Lung microvascular endothelial cell (primary cell): ENCODE measurements around the gene YIF1A. TPM values are rescaled to one million over a fixed set of nuclear protein-coding genes. Genes with fewer than 3 reads are reported as not detected.
"Not testable (repeated sequence)": the region's sequence is repeated elsewhere in the genome, so short reads cannot be mapped to it uniquely, and the experiment has no call there.

Experiments
- DNase-seq, 2 donors: peaks; one replicate each; pipeline versions ENCODE4 v3.0.0 to v3.0.0-alpha.2; 2010; ENCODE audit warnings: low read depth in 2 of 2
- total RNA-seq: library from RNA; depleted of rRNA; stranded (reverse); fragments of >200 nt; gene quantifications from 2 replicates; pipeline ENCODE4 v1.2.1, GENCODE V29; 2014

YIF1A gene
- total RNA-seq, 1 donor from 2014 or later = 136 TPM

DNA sequence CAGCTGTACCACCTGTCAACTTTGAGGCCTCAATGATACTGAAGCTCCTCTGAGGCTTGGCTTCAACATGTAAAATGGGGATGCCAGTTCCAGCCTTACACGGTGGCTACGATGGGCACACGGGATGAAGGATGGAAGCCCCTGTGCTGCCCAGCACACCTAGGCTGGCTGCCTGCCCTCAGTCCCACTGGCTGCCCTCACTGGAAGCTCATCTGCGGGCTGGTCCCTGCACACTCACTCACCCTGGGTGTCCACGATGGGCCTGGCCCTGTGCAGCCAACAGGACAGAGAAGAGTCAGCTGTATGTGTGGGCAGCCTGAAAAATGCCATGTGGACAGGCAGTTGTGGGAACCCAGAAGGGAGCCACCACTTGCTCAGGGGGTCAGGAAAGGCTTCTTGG is 2.2 kb downstream of the YIF1A start:
- DNase-seq = no peak

DNA sequence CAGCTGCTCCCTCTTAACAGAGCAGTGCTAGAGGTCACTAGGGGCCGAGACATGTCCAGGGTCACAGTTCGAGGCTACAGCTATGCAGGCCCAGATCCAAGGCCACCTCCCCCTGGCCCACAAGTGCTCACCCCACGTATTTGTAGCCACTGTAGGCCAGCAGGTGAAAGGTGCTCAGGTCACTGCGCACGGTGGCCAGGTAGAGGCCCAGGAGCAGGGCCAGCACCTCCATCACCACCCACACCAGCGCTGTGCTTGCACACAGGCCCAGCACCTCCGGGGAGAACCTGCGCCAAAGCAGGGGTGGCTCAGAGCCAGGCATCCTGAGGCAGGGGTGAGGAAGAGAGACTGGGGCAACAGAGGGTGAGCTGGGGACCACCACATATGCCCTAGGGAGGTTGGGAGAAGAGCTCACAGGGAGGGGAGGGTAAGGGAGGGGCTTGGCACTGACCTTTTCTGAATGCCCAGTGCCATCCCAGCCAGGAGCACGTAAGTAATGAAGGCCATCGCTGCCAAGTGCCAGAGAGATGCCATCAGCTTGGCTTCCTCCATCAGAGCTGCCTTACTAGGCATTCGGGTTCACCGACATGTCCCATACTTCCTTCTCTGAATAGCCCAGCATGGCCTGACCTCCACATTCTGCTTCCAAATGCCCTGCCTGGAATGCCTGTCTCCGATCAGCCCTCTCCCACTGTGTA is 3.5 kb downstream of the YIF1A start:
- no peak for DNase-seq

DNA sequence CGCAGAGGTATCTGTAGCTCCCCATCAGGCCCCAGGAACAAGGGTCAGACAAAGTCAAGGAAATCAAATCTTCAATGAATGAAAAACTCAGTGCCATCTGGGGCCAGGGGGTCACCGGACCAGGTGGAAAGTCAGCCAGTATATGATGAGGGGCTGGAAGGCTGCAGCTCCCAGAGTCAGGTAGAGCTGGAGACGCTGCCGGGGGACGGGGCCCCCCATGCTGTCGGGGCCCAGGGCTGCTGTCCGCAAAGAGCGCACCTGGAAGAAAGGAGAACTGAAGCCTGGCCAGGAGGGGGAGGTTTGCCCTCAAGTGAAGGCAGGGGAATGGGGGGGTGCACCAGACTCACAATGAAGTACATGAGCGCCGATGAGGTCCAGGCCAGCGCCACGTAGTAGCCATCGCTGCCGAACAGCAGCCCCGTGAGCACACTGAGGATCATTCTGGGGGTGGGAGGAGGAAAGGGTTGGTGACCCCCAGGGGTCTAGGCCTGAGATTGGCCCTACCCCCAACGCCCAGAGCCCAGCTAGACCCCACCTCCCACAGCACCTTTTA is 4.3 kb downstream of the YIF1A start:
- no peak for DNase-seq

DNA sequence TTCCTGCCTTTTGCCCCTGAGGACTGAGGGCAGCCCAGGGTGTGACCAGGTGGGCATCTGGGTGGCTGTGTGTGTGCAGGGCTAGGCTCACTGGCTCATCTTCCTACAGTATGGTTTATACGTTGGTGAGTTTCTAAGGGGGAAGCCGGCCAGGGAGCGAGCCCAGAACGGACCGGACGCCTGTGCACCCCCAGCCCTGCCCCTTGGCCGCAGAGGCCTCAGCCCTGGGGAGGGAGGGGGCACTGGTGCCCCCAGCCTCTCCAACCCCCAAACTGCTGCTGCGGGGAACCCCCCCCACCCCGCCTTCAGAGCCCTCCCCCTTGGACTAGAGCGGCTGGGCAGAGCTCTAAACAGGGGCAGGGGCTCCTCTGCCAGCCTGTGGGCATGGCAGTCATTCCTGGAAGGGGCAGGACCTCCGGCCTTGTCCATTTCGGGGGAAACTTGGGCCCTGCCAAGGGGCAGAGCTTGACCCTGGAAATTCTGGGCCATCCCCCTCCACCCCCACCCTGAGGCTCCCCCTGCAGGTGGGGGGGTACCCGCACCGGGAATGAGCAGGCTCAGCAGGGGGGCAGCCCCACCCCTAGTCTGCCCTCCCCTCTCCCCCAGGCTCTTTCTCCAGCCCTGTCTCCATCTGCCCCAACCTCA is 5.4 kb downstream of the YIF1A start:
- DNase-seq = no peak

DNA sequence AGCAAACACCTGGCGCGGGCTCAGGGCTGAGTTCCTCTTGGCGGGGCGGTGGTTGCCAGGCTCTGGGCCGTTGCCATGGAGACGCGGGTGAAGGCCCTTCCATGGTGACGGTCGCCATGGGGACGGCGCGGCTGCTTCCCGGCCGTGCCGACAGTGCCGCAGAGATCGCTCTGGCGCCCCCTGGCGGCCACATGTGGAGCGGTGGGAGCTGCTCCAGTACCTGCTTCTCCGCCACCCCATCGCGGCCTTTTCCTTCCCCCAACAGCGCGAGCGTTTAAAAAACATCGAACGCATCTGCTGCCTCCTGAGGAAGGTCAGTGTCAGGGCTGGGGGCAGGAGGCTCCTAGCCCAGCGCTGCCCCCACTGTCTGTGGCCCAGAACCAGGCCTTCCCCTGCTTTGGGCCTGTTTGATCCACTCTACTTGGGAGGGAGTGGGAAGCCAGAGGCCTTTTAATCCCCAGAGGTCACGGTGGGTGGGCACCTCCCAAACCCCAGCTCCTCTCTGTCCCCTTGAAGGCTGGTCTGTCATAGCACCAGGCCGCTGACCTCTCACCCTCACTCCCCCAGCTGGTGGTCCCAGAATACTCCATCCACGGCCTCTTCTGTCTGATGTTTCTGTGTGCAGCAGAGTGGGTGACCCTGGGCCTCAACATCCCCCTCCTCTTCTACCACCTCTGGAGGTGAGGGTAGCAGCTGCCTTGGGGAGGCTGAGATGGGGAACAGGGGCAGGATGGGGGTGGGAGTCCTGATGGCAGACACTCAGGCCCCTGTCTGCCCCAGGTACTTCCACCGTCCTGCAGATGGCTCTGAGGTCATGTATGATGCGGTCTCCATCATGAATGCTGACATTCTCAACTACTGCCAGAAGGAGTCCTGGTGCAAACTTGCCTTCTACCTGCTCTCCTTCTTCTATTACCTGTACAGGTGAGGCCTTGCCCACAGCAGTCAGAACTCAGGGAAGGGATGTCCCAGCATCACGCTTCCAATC is 6.2 kb downstream of the YIF1A start:
- peak; percentile 97 to 99 for DNase-seq

DNA sequence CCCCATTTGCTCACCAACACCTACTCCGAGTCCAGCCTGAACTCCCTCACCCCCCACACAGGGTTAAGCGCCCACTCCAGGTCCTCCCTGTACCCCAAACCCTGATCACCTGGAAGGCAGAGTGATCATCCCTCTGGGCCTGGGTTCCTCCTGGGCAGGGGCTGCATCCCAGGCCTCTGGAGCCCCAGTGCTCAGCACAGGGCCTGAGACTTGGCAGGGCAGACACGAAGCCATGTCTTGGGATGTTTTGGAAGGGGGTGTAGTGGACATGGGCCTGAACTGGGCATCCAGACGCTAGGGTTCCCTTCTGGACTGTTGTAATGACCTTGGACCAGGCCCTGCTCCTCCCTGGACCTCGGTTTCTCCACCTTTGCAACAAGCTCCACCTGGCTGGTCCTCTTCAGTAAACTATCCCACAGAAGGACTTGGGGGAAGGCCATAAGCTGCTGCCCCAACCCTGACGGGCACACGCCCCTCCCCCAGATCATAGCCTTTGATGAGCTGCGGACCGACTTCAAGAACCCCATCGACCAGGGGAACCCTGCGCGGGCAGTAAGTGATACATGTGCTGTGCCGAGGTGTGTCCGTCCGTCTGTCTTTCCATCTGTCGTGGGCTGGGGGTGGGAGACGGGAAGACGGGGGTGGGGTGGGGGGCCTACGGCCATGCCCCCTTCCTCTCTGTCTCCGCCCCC is 7.0 kb downstream of the YIF1A start:
- no peak for DNase-seq

DNA sequence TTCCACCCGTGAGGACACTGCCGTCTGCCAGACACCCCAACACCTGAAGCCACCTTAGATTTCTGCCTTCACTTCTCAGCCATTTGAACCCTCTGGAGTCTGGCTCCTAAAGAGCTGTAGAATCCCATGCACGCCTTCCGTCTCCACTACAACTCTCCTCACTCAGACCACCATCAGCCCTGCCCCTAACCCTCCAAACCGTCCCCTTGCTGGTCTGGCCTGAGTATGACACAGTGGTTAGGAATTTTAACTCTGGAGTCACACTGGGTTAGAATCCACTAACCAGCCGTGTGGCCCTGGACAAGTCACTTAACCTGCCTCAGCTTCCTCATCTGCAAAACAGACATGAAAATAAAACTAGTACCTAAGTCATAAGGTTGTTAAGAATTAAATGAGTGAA is 7.9 kb downstream of the YIF1A start:
- DNase-seq = no peak

DNA sequence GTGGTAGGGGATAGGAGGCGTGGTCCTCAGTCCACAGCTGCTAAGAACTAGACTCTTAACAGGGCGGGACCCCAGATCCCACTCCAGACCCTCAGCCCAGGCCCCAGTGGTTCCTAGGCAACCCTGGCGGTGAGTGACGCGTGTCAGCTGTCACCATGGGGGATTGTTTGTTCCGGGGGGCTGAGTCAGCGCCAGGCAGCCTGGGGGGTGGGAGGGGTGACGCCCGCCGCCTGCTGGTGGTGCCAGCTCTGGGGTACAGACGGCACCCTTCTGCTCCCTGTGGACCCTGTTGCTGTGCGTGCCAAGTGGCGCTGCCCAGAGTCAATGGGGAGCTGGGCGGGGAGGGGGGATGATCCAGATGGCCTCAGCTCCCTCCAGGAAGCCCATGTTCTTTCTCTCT is 8.5 kb downstream of the YIF1A start:
- DNase-seq = no peak

DNA sequence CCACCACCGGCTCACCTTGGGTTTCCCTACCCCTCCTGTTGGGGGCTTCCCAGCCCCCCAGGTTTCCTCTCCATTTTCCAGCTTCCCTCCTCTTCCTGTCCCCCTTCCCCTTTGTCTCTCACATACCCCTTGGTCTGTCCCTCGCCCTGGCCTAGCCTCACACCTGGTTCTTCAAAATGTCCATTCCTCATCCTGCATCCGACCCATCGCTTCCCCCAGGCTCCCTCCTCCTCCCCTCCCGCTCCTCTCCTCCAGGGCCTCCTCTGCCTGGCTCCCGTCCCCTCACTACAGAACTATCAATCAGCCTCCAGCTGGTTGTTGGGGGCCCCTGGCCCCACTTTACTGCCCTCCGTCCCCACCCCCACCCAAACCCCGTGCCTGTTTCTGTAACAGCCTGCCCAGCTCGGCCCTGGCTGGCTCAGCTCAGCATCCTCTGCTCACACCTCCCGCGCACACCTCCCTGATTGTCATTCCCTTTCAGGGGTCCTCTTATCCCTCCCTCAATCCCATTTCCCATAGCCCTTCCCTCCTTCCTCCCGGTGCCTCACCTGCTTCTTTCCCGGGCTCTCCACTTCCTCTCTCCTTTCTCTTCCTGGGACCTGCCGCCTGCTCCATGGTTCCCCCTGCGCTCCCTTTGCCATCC is 9.7 kb downstream of the YIF1A start:
- DNase-seq = no peak

DNA sequence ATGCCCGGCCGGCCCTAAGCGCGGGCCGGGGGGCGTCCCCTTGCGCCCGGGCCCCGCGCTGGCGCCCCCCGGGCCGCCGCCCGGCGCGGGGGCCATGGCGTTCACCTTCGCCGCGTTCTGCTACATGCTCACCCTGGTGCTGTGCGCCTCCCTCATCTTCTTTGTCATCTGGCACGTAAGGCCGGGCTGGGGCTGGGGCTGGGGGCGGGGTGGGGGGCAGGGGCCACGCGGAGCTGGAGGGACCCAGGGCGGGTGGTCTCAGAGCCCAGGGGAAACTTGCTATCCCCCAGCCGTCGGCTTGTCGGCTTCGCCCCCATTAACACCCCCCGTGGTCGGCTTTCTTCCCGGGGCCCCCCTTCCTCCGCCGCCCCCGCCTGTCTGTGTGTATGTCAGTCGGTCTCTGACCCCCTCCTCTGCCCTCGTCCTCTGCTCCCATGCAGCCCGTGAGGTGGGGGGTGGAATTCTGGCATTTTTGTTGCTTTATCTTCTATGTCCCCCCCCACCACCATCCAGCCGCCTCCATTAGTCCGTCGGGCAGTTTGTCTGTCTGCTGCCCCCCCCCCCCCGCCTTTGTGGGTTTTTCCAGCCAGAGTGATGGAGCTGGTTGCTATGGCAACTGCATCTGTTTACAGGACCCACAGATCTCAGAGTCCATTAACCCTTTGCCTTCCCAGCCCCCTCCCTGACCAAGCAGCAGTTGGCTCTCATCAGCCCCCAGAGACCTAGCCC is 10.4 kb downstream of the YIF1A start:
- peak; percentile 16 to 25 for DNase-seq

DNA sequence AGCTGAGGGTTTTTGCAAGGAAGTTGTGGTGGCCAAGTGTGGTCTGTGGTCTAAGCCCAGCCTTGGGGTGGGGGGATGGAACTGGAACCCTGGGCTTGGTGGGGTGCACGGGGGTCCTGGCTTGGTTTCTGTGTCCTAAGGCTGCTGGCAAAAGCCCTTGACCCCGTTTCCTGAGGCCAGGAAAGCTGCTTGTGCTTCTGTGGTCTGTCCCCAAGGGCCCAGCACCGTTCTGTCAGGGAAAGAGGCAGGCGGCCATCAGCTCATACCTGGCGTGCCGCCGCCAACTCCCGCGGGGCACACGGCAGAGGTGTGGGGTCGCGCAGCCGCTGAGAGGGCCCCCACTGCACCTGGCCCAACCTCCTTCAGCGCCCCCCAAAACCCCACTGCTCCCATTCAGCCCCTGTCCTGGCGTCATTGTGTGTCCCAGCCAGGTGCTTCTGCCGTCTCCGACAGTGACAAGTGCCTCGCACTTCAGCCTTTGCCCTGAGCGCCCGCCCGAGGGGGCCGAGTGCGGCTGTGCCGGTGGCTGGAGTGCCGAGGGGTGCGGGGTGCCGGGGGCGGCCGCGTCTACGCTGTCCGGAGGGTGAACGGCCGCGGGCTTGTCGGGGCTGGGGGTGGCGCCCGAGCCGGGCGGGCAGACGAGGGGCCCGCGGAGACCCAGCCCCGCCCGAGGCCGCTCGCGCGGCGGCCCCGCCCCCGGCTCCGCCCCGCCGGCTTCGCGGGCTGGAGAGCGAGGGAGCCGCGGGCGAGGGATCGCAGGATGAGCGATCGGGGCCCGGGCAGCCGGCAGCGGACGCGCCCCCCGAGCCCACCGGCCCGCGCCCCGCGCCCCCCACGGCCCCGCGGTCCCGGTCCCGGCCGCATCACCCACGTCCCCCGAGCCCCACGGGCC is 11.2 kb downstream of the YIF1A start, which contains the start of gene CNIH2:
CNIH2 (plus strand) TSS at position 705 of the 892 bp plus-strand sequence. CDS start 282 bp downstream, outside the sequence.
- DNase-seq = peak in 1 of 2 donors; percentile 21

DNA sequence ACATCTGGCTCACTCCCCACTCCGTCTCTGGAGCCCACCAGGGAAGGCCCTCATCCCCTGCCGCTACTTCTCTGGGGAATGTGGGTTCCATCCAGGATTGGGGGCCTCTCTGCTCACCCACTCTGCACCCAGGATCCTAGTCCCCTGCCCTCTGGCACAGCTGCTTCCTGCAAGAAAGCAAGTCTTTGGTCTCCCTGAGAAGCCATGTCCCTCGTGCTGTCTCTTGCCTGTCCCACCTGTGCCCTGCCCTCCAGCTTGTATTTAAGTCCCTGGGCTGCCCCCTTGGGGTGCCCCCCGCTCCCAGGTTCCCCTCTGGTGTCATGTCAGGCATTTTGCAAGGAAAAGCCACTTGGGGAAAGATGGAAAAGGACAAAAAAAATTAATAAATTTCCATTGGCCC is 11.9 kb downstream of the YIF1A start:
- not testable (repeated sequence) for DNase-seq

DNA sequence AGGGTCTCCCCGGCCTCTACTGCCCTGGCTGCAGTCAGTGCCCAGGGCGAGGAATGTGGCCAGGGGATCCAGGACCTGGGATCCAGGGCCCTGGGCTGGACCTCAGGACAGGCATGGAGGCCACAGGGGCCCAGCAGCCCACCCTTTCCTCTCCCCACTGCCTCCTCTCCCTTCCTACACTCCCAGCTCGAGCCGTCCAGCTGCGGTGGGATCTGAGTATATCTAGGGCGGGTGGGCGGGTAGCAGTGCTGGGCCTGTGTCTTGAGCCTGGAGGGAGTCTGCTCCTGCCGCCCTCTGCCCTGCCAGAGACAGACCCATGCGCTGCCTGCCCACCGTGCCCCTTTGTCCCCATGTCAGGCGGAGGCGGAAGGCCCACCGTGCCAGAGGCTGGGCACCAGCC is 12.3 kb downstream of the YIF1A start:
- DNase-seq = not testable (repeated sequence)

DNA sequence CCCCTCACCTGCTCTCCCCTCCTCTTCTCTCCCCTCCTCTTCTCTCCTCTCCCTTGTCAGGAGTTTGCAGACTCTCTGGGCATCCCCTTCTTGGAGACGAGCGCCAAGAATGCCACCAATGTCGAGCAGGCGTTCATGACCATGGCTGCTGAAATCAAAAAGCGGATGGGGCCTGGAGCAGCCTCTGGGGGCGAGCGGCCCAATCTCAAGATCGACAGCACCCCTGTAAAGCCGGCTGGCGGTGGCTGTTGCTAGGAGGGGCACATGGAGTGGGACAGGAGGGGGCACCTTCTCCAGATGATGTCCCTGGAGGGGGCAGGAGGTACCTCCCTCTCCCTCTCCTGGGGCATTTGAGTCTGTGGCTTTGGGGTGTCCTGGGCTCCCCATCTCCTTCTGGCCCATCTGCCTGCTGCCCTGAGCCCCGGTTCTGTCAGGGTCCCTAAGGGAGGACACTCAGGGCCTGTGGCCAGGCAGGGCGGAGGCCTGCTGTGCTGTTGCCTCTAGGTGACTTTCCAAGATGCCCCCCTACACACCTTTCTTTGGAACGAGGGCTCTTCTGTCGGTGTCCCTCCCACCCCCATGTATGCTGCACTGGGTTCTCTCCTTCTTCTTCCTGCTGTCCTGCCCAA is 12.8 kb downstream of the YIF1A start:
- DNase-seq = no peak

DNA sequence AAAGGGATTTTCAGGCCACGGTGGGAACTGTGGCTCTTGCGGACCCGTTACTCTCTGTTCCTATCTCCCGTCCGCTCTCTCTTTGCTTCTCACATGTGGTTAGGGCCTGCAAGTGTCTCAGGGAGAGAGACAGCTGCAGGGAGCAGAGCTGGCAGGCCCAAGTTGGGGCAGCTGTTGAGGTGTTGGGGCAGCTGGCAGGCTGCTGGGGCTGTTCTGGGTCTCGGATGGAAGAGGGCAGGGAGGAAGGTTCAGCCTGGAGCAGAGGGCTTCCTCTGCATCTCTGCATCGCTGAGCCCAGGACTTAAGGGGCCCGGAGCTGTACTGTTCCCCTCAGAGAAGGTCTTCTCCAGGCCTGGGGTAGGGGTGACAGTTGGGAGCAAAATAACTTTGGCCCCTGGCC is 13.5 kb downstream of the YIF1A start:
- no peak for DNase-seq

DNA sequence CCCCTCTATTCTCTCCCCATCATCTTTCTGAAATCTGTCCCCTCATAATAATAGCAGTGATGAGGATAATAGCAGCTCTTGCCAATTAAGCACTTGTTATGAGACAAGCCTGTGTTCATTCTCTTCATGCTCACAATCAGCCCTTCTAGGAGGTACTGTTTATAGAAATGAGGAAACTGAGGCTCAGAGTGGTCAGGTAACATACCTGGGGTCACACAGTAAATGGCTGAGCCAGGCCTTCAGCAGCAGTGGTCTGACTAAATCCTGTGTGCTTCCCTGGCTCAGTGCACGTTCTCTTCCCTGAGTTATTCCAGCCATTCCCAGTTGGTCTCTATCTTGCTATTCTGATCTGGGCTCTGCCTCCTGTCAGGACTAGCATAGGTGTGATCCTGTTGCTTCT is 14.7 kb downstream of the YIF1A start:
- DNase-seq = no peak

DNA sequence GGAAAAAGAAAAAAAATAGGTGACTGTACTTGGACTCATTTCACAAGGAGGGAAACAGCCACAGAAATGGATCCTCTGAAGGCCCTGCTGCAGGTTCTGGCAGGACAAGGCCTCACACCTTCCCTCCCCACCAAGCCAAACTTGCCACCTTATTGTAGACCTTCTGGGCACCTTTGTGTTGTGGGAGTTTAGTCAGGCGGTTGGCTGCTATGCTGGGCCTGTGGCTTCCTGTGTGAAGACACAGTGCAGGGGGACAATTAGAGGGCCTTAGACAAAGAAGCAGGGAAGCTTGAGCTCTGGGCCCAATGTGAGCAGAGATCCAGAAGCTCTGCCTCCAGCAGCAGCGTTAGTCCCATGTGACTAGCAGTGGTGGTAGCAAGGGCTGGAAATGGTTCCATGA is 16.3 kb downstream of the YIF1A start:
- DNase-seq = no peak

DNA sequence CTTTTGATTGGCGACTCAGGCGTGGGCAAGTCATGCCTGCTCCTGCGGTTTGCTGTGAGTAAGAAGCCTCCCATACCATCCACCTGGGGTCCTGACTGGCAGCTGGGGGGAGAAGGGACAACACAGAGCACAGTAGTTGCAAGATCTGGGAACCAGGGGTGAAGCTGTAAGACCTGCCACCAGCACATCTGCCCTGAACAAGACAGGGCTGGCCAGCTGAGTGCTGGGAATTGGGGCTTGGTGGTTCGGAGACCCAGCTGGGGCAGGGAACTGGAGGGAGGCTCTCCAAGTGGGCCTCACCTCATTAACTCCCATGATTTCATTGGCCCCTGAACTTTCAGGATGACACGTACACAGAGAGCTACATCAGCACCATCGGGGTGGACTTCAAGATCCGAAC is 17.1 kb downstream of the YIF1A start:
- no peak for DNase-seq
